OCI-LY7 (cell line): ENCODE measurements around the gene DNAH6. TPM values are rescaled to one million over a fixed set of nuclear protein-coding genes. Genes with fewer than 3 reads are reported as not detected.
A peak's percentile ranks its signal among the peaks of the same experiment; 100 is the strongest.

Source experiments
- BruUV-seq: library from RNA; stranded (reverse); fragments of 400-500 nt; replicated peaks from 2 replicates; lab custom pipeline; 2021; lab: Mats Ljungman, UMichigan
- CTCF ChIA-PET: fragments of 300-600 bp; sonication (Branson Sonifier 250); formaldehyde crosslinking; loops from one replicate; lab custom pipeline; 2022; ENCODE audit warnings: antibody characterized with exemption; ENCODE audit not compliant: unreplicated experiment; lab: Charles Lee
- POLR2A ChIA-PET: fragments of 300-600 bp; sonication (Branson Sonifier 250); formaldehyde crosslinking; loops from one replicate; lab custom pipeline; 2022; ENCODE audit warnings: antibody characterized with exemption; lab: Charles Lee
- DNase-seq: peaks from one replicate; pipeline ENCODE4 v3.0.0-alpha.2; 2015; ENCODE audit warnings: low spot score
- H2AFZ ChIP-seq: fragments of 200-600 bp; sonication (generic), shearing (Covaris generic); 2 replicates; pipeline ENCODE4 v1.6.1; 2014; ENCODE audit warnings: mild to moderate bottlenecking, antibody characterized with exemption, low read length, moderate library complexity
- H3K27ac ChIP-seq: fragments of 200-600 bp; sonication (generic); 2 replicates; pipeline ENCODE4 v1.5.1; 2014; ENCODE audit warnings: mixed run types, low read depth, mild to moderate bottlenecking, moderate library complexity, low read length, inconsistent platforms; ENCODE audit not compliant: poor library complexity, severe bottlenecking
- H3K36me3 ChIP-seq: fragments of 200-600 bp; sonication (generic); 2 replicates; pipeline ENCODE4 v1.6.1; 2014; ENCODE audit warnings: mild to moderate bottlenecking, antibody characterized with exemption, low read length, moderate library complexity, mixed read lengths; ENCODE audit not compliant: insufficient read depth
- H3K4me1 ChIP-seq: fragments of 200-600 bp; sonication (generic); 2 replicates; pipeline ENCODE4 v1.5.1; 2014; ENCODE audit warnings: mild to moderate bottlenecking, low read length; ENCODE audit not compliant: insufficient read depth, poor library complexity, severe bottlenecking
- H3K4me2 ChIP-seq: fragments of 200-600 bp; sonication (generic); 2 replicates; pipeline ENCODE4 v1.6.1; 2014; ENCODE audit warnings: mild to moderate bottlenecking, low read length
- H3K4me3 ChIP-seq: fragments of 200-600 bp; sonication (generic); 2 replicates; pipeline ENCODE4 v1.5.1; 2014; ENCODE audit warnings: mild to moderate bottlenecking, low read depth, low read length; ENCODE audit not compliant: poor library complexity, severe bottlenecking
- H3K79me2 ChIP-seq: fragments of 200-600 bp; sonication (generic); 2 replicates; pipeline ENCODE4 v1.6.1; 2016; ENCODE audit warnings: low read depth, mild to moderate bottlenecking, low read length, moderate library complexity, mixed read lengths; ENCODE audit not compliant: insufficient read depth
- H3K9me2 ChIP-seq: fragments of 200-600 bp; sonication (generic); 2 replicates; pipeline ENCODE4 v1.6.1; 2016; ENCODE audit warnings: mild to moderate bottlenecking, low read length, mixed read lengths; ENCODE audit not compliant: insufficient read depth
- H3K9me3 ChIP-seq: fragments of 200-600 bp; sonication (generic); 2 replicates; pipeline ENCODE4 v1.6.1; 2014; ENCODE audit warnings: mild to moderate bottlenecking, mixed run types, low read length, mixed read lengths
- H4K20me1 ChIP-seq: fragments of 200-600 bp; sonication (generic); 2 replicates; pipeline ENCODE4 v1.6.1; 2014; ENCODE audit warnings: mild to moderate bottlenecking, antibody characterized with exemption, low read length, moderate library complexity, mixed read lengths; ENCODE audit not compliant: insufficient read depth
- EZH2phosphoT487 ChIP-seq: fragments of 200-600 bp; sonication (generic); IDR thresholded peaks from 2 replicates; pipeline ENCODE4 v1.6.1; 2018; ENCODE audit warnings: low read depth, borderline replicate concordance, mild to moderate bottlenecking, mixed run types, antibody characterized with exemption, low read length, moderate library complexity, mixed read lengths
- intact Hi-C: fragments of 100-400 bp; cut with micrococcal nuclease; formaldehyde crosslinking; loops from one replicate; pipeline ENCODE4 v1.10.0; 2022; ENCODE audit not compliant: unreplicated experiment
- total RNA-seq, 2 experiments: library from RNA; depleted of rRNA in 1 of 2; stranded (reverse); fragments of >200 nt in 1 of 2; shearing (Covaris generic) in 1 of 2; gene quantifications; 2 replicates each; pipeline ENCODE4 v1.2.3, GENCODE V29; 2014 to 2022
- TF ChIP-seq, protein P1 (sequence below): fragments of 200-600 bp; sonication (generic); conservative IDR thresholded peaks from 2 replicates; pipeline ENCODE4 v1.5.1; 2014; ENCODE audit warnings: mild to moderate bottlenecking, antibody characterized with exemption, low read length, moderate library complexity, mixed read lengths

The DNAH6 gene
- total RNA-seq, 2 experiments from 2014 or later, result 0.63 to 1.6 TPM

GRCh38 chr2:84811839-84812431 lies 295.6 kb downstream of the DNAH6 start:
- POLR2A ChIA-PET, result no interaction called here
- H2AFZ ChIP-seq, result no peak overlapping the region
- no peak for DNase-seq
- H3K27ac ChIP-seq, result no peak overlapping the region
- no peaks in the 10 kb centered on the region for H3K9me3 ChIP-seq
- CTCF ChIA-PET, result no interaction called here
- peaks cover 27% of the 10 kb centered on the region for H3K4me1 ChIP-seq
- no TSS peak for BruUV-seq
- no peak for TF ChIP-seq EZH2phosphoT487
- TF ChIP-seq, protein P1, sequence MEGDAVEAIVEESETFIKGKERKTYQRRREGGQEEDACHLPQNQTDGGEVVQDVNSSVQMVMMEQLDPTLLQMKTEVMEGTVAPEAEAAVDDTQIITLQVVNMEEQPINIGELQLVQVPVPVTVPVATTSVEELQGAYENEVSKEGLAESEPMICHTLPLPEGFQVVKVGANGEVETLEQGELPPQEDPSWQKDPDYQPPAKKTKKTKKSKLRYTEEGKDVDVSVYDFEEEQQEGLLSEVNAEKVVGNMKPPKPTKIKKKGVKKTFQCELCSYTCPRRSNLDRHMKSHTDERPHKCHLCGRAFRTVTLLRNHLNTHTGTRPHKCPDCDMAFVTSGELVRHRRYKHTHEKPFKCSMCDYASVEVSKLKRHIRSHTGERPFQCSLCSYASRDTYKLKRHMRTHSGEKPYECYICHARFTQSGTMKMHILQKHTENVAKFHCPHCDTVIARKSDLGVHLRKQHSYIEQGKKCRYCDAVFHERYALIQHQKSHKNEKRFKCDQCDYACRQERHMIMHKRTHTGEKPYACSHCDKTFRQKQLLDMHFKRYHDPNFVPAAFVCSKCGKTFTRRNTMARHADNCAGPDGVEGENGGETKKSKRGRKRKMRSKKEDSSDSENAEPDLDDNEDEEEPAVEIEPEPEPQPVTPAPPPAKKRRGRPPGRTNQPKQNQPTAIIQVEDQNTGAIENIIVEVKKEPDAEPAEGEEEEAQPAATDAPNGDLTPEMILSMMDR, result no peak
- no peak overlapping the region for H3K4me3 ChIP-seq
- no peaks in the 10 kb centered on the region for H3K36me3 ChIP-seq
- intact Hi-C loops, result no loop called here
- H3K79me2 ChIP-seq, result no peaks in the 10 kb centered on the region
- no peaks in the 10 kb centered on the region for H4K20me1 ChIP-seq
- H3K4me2 ChIP-seq, result no peak overlapping the region
- no peaks in the 10 kb centered on the region for H3K9me2 ChIP-seq

DNA sequence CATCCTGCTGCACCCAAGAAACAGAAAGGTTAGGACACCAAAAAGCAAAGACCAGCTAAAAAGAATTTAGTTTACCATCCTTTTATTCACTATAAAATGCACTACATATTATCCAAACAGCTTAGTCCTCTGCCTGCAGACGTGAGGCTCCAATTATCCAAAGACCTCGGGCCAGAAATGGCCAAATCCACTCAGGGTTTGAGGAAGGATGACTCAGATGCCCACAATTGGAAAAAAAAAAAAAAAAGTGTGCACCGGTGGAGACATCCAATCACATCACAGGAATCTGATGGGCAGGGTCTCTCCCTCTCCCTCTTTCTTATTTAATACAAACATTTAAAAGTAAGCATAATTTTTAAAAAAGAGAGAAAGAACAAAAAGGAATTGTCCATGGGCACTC lies 298.8 kb downstream of the DNAH6 start:
- Histone ChIP-seq H3K36me3 (no peaks in the 10 kb centered on the region), H3K27ac (no peak overlapping the region), H4K20me1 (no peaks in the 10 kb centered on the region), H2AFZ (peak overlapping the region; percentile 55), H3K9me2 (no peaks in the 10 kb centered on the region), H3K4me2 (peak overlapping the region; percentile 17; the same call in 1 of the 2 replicates), H3K4me3 (no peak overlapping the region), H3K4me1 (peaks cover 59% of the 10 kb centered on the region), H3K79me2 (no peaks in the 10 kb centered on the region), H3K9me3 (no peaks in the 10 kb centered on the region)
- TF ChIP-seq EZH2phosphoT487, result no peak
- TF ChIP-seq, protein P1, result no peak
- DNase-seq, result no peak
- ChIA-PET CTCF (no interaction called here), POLR2A (no interaction called here)
- no TSS peak for BruUV-seq
- intact Hi-C loops, result loop anchor here (5.0 kb wide), 1 partner anchor 197 kb away; no protein-coding TSS in a partner anchor

DNA sequence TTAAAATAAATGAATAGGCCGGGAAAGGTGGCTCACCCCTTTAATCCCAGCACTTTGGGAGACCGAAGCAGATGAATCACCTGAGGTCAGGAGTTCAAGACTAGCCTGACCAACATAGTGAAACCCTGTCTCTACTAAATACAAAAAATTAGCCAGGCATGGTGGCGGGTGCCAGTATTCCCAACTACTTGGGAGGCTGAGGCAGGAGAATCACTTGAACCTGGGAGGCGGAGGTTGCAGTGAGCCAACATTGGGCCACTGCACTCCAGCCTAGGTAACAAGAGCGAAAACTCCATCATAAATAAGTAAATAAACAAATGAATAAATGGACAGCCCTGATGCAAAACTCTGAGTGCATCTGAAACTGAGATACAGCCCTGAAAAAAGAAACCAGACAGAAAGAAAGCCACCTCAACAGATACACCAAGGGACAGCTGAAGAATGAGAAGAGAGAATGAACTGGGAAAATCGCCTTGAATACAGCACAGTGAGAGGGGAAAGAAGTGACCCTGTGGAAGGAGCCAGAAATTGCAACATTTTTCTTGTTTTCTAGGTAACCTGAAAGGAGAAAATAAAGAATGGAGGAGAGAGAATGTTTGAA lies 300.2 kb downstream of the DNAH6 start:
- BruUV-seq, result no TSS peak
- Histone ChIP-seq H3K4me3 (peak overlapping the region; percentile 25), H2AFZ (peak overlapping the region; percentile 35; the same call in 1 of the 2 replicates), H3K9me2 (no peaks in the 10 kb centered on the region), H3K4me1 (peaks cover 65% of the 10 kb centered on the region), H3K36me3 (no peaks in the 10 kb centered on the region), H4K20me1 (no peaks in the 10 kb centered on the region), H3K9me3 (no peaks in the 10 kb centered on the region), H3K4me2 (peak overlapping the region; percentile 67), H3K27ac (peak overlapping the region; percentile 85), H3K79me2 (no peaks in the 10 kb centered on the region)
- intact Hi-C loops, result loop anchor here (2.0 to 5.0 kb wide), 2 partner anchors 72 to 196 kb away; no protein-coding TSS in a partner anchor
- ChIA-PET POLR2A (interaction anchor here (0.6 to 1.4 kb wide), 3 partner anchors 15 to 389 kb away, joined by 3 to 5 read pairs (median 3); no protein-coding TSS in a partner anchor), CTCF (no interaction called here)
- peak; percentile 32 for DNase-seq
- TF ChIP-seq, protein P1, result no peak
